DMS79 treated with DMSO at 0.1 percent for 48 hours (cell line): ENCODE results near the gene IFI6.
"Not testable (repeated sequence)": the region's sequence is repeated elsewhere in the genome, so short reads cannot be mapped to it uniquely, and the experiment has no call there.

Experiments
- DNase-seq: peaks from one replicate; lab custom pipeline; 2025; lab: John Stamatoyannopoulos, UW

Gene IFI6, protein sequence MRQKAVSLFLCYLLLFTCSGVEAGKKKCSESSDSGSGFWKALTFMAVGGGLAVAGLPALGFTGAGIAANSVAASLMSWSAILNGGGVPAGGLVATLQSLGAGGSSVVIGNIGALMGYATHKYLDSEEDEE

DNA sequence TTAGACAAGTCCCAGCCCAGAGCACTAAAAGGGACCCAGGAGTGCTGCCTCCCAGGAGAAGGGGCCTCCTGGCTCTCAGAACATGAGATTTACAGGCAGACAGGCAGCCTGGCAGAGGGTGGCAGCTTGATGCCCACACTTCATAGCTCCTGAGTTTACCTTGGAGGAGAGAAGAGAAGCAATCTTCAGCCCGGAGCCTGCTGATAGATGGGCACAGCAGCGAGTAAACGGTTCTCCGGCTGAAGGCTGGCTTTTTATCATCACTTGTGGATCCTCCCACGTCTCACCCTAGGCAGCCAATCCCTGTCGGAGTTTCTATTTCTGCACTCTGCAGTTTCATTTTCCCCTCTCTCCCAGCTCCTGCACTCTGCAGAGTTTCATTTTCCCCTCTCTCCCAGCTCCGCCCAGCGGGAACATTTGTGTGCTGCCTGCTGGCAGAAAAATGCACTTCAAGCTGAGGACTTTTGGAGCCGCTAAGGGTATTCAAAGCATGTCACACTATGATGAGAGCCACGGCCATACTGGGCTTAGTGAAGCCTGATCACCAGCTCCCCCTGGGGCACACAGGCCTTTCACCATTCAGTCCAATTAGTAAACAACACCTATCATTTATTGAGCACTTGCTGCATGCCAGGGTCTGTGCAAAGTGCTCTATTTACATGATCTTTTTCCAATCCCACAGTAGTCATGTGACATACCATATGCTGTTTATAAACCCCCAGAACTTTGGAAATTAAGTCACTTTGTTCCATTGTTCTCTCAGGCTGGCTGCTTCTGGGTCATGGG lies at the start of gene IFI6:
Gene IFI6, minus strand, starts transcription at position 229 of the 786 bp plus-strand sequence. CDS start 2,878 bp downstream, outside the sequence.
- peak; percentile 99 for DNase-seq

DNA sequence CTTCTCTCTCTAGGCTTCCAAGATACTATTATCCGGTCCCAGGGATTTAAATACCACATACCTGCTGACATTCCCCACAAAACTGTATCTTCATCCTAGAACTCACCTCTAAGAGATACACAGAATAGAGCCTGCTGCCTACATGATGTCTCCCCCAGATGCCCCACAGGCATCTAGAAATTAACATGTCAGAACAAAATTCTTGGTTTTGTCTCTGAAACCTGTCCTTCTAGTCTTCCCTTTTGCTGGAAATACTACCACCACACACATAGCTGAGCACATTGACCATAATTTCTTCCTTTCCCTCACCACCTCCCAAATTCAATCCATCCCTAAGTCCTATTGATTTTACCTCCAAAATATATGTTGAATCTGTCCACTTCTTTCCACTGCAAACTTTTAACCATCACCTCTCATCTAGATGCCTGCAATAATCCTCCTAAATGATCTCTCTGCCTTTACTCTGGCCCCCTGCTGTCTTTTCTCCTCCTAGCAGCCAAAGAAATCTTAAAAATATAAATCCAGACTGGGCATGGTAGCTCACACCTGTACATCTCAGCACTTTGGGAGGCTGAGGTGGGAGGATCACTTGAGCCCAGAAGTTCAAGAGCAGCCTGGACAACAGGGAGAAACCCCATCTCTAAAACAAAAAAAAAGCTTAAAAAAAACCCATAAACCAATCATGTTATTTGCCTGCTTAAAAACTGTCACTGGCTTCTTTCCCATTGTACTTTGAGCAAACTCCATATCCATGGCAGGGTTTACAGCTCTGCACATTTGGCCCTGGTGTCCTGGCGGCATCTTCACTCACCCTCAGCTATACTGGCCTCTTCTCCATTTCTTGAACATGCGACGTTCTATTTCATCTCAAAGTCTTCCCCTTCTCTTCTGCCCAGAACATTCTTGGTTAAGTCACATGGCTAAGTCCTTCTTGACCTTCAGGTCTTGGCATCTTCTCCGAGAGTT lies 47.6 kb upstream of the IFI6 start:
- DNase-seq = no peak

DNA sequence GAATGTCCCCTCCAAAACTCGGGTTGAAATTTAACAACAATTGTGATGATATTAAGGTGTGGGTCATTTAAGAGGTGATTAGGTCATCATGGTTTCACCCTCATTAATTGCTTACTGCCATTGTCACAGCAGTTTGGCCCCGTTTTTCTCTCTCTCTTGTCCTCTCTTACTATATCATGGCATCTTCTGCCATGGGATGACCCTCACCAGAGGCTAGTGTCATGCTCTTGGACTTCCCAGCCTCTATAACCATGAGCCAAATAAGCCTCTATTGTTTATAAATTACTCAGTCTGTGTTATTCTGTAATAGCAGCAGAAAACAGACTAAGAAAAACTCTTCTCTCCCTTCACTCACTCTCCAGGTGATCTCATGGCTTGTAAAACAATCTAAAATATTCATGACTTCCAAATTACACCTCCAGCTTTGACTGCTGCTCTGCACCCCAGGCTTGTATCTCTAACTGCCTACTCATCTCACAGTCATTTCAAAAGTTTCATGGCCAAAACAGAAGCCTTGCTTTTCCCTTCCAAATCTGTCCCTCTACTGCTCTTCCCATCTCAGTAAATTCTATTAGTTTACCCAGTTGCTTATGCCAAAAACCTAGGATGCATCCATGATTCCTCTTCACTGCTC lies 44.4 kb upstream of the IFI6 start:
- DNase-seq = no peak

DNA sequence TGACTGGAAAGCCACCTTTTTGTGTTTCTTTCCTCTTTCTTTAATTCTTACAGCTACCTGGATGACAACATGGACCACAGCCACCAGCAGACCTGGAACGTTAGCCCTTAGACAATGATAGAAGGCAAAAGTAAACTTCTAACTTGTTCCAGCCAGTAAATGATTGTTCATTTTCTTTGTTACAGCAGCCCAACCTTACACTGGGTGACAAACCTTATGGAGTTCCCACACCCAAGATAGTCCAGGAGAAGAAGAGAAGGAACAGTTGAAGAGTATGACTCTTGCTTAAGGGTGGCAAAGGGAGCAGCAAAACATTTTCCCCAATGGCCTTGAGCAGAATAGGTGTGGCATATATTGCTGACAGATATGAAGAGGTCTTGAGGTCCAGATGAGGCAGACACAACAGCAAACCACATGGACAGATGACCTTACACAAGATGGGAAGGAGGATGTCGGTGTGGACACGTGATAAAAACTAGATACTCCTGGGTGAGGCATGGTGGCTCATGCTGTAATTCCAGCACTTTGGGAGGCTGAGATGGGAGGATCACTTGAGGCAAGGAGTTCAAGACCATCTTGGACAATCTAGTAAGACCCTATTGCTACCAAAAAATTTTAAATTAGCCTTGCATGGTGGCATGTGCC lies 42.0 kb upstream of the IFI6 start:
- no peak for DNase-seq

DNA sequence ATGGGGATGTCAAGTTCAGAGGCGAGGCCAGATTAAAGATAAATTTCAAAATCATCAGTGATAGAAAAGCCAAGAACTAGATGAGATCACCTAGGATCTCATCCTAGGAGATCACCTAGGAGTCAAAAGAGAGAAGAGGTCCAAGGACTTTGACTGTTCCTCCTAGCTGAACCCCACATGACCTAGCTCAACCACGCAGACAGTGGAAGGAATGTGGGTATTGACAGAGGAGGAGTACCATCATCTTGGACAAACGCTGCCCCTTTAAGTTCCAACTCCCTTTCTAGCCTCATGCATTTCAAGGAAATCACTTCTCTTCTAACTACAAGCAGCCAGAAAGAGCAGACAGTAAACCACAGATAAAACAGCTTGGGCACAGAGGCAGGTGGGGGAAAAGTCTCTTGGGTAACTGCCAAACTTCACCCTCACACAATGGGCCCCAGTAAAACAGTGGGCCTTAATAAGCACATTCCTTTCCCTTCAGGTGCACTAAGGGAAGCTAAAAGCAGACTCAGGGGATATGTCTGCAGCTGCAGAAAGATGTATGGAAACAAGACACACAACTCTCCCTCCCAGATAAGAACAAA lies 41.2 kb upstream of the IFI6 start:
- peak; percentile 18 for DNase-seq

DNA sequence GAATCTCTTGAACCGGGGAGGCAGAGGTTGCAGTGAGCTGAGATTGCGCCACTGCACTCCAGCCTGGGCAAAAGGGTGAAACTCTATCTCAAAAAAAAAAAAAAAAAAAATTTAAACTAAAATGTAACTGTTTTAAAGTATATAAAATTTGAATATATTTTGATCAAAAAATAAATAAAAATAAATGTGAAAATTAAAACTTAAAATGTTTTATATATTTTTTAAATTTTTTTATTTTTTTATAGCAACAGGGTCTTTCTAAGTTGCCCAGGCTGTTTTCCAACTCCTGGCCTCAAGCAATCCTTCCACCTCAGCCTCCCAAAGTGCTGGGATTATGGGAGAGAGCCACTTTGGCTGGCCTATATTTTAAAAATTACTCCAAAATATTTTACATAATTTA lies 38.6 kb upstream of the IFI6 start:
- DNase-seq = no peak

DNA sequence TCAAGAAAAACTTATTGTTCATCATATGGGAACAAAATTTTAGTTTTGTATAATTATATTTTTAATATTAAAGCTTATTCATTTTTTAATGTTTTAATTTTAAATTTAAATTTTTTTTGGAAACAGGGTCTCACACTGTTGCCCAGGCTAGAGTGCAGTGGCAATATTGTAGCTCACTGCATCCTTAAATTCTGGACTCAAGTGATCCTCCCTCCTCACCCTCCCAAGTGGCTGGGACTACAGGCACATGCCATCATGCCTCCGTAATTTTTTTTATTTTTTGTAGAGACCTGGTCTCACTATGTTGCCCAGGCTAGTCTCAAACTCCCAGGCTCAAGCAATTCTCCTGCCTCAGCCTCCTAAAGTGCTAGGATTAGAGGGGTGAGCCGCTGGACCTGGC lies 33.6 kb upstream of the IFI6 start:
- no peak for DNase-seq

DNA sequence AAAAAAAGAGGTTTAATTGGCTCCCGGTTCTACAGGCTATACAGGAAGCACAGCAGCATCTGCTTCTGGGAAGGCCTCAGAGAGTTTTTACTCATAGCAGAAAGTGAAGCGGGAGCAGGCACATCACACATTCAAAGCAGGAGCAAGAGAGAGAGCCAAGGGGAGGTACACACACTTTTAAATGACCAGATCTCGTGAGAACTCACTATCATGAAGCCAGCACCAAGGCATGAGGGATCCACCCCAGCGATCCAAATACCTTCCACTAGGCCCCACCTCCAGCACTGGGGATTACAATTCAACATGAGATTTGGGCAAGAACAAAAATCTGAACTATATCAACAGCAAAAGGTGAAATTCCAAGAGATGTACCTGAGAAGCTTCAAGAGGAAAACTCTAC lies 33.0 kb upstream of the IFI6 start:
- DNase-seq = no peak

DNA sequence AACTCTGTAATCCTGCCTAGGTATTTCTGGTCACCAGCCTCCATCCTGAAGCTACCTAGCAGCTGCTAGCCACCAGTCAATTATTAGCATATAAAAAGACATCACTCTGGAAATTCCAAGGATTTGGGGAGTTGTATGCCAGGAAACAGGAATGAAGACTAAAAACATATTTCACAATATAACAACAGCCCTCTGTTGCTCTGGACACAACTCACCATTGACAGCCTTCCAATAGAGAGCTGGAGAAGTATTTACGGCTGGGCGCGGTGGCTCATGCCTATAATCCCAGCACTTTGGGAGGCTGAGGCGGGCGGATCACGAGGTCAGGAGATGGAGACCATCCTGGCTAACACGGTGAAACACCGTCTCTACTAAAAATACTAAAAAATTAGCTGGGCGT lies 24.8 kb upstream of the IFI6 start:
- not testable (repeated sequence) for DNase-seq

DNA sequence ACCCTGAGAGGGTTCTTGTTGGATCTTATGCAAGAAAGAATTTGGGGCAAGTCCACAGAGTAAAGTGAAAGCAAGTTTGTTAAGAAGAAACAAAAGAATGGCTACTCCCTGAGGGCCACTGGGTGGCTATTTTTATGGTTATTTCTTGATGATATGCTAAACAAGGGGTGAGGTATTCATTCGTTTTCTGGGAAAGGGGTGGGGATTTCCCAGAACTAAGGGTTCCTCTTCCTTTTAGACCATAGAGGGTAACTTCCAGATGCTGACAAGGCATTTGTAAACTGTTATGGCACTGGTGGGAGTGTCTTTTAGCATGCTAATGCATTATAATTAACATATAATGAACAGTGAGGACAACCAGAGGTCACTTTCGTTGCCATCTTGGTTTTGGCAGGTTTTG lies 18.2 kb upstream of the IFI6 start:
- no peak for DNase-seq

DNA sequence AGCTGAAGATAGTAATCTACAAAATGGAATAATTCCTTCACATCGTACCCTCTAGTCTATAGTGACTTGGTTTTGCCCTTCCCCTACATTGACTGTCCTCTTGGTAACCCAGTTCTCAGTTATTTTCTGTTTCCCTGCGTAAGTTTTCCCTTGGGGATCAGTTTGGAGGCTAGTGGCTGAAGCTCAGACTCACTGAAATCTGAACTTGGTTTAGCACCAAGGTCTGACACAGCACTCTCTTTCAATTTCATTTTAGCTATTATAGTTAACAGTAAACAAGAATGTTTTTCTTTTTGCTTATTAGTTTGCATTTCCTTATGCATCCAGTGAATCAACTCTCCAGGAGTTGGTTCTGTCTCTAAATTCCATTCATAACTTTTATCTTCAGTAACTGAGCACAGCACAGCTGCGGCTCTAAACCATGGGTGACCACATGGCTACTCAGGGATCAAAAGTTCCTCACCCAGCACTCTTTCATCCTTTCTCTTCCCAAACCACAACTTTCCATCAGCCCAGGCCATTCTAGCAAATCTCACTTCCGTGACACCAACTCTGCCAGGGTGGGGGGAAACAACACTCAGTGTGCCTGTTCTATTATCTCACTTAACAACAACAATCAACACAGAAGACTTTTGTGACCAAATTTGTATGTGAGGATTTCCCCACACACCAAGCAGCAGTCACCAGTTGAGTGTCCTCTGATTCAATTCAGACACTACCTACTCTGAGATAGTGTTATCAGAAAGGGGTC lies 17.6 kb upstream of the IFI6 start:
- no peak for DNase-seq

DNA sequence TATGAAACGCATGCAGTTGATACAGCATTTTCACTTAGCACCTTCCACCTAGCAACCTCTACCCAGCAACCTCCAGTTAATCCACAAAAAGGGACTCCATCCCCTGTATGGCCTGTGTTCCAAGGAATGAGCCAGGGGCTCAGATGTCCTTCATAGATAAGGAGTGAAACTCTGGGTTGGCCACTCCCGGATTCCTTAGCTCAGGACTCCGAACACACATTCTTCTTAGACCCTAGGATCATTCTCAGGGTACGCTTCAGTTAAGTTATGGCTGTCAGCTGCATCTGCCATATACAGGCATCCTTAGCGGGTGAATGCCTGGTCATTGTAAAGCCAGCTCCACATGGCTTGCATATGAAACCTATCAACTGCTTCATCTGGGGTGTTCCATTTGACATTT lies 15.9 kb upstream of the IFI6 start:
- no peak for DNase-seq

DNA sequence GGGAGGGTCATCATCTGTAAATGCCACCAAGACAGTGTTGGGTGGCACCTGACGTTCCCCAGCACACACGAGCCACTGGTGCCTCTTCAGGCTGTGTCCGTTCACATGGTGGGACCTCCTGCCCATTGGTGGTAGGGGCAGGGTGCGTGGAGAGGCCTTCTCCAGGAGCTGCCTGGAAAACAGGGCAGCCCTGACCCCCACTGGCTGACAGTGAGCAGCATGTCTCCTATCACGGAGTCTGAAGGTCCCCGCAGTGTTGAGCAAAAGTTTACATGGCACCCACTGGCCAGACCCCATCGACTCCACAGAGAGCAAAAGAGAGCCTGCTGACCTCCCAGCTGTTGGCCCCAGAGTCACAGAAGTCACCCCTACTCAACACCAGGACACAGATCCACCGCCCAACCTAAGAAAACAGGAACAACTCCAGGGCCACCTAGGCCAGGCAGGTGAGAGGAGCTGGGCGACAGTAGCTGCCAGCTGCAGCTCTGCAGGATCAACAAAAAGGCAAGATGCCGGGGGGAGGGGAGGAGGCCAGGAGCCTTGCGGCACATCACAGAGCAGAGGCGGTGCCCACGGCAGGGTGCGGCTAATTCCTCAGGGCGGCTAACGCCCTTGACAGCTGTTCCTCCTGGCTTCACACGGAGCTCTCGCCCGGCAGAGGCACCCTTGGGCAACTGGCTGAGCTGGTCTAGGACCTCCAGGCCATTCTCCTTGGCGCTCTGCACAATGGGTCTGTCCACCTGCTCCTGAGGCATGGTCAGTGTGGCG lies 14.4 kb upstream of the IFI6 start:
- DNase-seq = no peak

DNA sequence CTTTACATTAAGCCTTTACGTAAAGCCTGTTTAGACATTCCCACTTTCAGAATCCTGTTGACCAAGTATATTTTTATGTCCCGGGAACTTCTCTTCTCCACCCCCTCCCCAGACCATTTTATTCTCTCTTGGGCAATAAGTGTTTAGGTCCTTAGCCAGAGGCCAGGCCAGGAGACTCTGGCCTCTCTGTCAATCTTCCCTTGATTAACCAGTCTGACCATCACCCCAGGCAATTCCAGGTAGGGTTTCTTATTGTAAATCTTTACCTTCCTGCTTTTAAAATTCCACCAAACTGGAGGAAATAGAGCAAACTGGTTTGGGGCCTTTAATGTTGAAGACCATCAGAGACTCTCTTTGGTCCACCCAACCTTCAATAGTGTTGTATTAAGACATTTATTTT lies 12.2 kb upstream of the IFI6 start:
- DNase-seq = no peak

DNA sequence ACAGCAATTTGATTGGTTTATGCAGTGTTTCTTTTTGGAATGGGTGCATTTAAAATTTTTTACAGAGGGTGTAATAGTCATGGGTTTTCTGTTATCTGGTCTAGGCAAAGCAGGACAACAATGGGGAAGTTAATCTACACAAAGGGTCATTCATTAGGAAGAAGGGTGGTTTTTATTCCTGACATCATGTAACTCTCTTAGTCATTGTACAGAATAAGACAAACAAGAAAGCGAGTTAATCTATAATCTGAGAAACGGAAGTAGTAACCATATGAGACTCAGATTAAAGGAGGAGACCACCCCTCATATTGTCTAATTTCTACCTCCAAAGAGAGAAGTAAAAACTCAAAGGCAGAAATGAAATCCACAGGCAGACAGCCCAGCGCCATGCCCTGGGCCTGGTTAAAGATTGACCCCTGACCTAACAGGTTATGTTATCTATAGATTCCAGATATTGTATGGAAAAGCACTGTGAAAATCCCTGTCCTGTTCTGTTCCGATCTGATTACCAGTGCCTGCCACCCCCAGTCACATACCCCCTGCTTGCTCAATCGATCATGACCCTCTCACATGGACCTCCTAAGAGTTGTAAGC lies 10.5 kb upstream of the IFI6 start:
- DNase-seq = no peak

DNA sequence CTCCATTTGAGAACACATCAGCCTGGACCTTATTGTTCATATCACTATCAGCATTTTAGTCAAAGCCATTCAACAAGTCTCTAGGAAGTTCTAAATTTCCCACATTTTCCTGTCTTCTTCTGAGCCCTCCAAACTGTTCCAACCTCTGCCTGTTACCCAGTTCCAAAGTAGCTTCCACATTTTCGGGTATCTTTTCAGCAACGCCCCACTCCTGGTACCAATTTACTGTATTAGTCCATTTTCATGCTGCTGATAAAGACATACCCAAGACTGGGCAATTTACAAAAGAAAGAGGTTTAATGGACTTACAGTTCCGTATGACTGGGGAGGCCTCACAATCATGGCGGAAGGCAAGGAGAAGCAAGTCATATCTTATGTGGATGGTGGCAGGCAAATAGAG lies 9.6 kb upstream of the IFI6 start:
- not testable (repeated sequence) for DNase-seq

DNA sequence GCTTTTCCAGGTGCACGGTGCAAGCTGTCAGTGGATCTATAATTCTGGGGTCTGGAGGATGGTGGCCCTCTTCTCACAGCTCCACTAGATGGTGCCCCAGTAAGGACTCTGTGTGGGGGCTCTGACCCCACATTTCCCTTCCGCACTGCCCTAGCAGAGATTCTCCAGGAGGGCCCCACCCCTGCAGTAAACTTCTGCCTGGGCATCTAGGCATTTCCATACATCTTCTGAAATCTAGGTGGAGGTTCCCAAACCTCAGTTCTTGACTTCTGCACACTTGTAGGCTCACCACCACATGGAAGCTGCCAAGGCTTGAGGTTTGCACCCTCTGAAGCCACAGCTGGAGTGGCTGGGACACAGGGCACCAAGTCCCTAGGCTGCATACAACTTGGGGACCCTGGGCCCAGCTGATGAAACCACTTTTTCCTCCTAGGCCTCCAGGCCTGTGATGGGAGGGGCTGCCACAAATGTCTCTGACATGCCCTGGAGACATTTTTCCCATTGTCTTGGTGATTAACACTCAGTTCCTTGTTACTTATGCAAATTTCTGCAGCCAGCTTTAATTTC lies 8.3 kb upstream of the IFI6 start:
- not testable (repeated sequence) for DNase-seq

DNA sequence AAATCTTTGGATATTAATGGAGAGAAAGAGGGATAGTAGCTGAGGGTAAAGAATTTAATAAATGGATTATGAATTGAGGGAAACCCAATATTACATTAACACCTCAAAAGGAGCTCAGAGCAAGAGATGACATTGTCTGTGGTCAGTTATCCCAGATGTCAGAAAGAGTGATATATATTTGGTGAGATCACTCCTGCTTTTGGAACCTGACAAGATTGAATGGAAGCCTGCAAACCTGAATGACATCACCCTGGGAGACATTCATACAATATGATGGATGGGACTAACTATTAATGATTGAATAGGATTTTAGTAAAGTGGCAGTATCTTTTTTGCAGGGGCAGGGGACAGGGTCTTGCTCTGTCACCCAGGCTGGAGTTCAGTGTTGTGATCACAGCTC lies 6.8 kb upstream of the IFI6 start:
- no peak for DNase-seq

DNA sequence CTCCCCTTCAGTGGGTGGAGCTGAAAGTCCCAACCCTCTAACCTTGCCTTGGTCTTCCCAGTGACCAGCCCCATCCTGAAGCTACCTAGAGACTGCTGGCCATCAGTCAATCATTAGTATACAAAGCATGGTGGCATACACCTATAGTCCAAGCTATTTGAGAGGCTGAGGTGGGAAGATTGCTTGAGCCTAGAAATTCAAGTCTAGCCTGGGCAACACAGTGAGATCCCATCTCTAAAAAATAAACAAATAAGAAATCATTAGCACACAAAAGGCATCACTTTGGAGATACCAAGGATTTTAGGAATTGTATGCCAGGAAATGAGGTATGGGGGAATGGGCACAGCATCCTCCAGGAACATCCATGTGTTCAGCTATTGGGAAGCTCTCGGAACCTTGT lies 4.4 kb upstream of the IFI6 start:
- DNase-seq = no peak
